H9 (cell line): ENCODE data around the gene ARHGEF10L. TPM values are rescaled to one million over a fixed set of nuclear protein-coding genes. Genes with fewer than 3 reads are reported as not detected.

ENCODE experiments used
- DNase-seq: peaks from one replicate; pipeline ENCODE4 v3.0.0-alpha.2; 2017
- H2AFZ ChIP-seq: one replicate; pipeline ENCODE4 v1.6.1; 2013; ENCODE audit warnings: mild to moderate bottlenecking, low read length, control low read depth, moderate library complexity
- H2AK5ac ChIP-seq: 2 replicates; pipeline ENCODE4 v1.6.1; 2013; ENCODE audit warnings: low read length, control low read depth, mixed read lengths; ENCODE audit not compliant: insufficient read length
- H2BK120ac ChIP-seq: one replicate; pipeline ENCODE4 v1.6.1; 2013; ENCODE audit warnings: low read depth, mild to moderate bottlenecking, low read length, control low read depth, inconsistent platforms; ENCODE audit not compliant: poor library complexity, severe bottlenecking
- H2BK12ac ChIP-seq: 2 replicates; pipeline ENCODE4 v1.6.1; 2013; ENCODE audit warnings: low read length, control low read depth, mixed read lengths, low read depth; ENCODE audit not compliant: insufficient read length
- H2BK15ac ChIP-seq: 2 replicates; pipeline ENCODE4 v1.6.1; 2013; ENCODE audit warnings: low read depth, low read length, control low read depth
- H2BK20ac ChIP-seq: one replicate; pipeline ENCODE4 v1.6.1; 2013; ENCODE audit warnings: low read depth, mild to moderate bottlenecking, low read length, control low read depth, inconsistent platforms; ENCODE audit not compliant: poor library complexity, severe bottlenecking
- H2BK5ac ChIP-seq: 2 replicates; pipeline ENCODE4 v1.6.1; 2013; ENCODE audit warnings: low read length, control low read depth, mixed read lengths; ENCODE audit not compliant: insufficient read length
- H3K14ac ChIP-seq: 2 replicates; pipeline ENCODE4 v1.6.1; 2013; ENCODE audit warnings: low read length, control low read depth; ENCODE audit not compliant: insufficient read depth
- H3K18ac ChIP-seq: 2 replicates; pipeline ENCODE4 v1.6.1; 2013; ENCODE audit warnings: low read depth, mild to moderate bottlenecking, mixed read lengths, low read length, control low read depth; ENCODE audit not compliant: insufficient read length
- H3K23ac ChIP-seq: 2 replicates; pipeline ENCODE4 v1.6.1; 2013; ENCODE audit warnings: low read length, control low read depth, mixed read lengths, low read depth; ENCODE audit not compliant: insufficient read length
- H3K23me2 ChIP-seq: 2 replicates; pipeline ENCODE4 v1.6.1; 2013; ENCODE audit warnings: low read depth, mild to moderate bottlenecking, mixed read lengths, low read length, control low read depth; ENCODE audit not compliant: insufficient read length, poor library complexity, severe bottlenecking
- H3K27ac ChIP-seq: 2 replicates; pipeline ENCODE4 v1.5.1; 2013; ENCODE audit warnings: low read length, control low read depth, mixed read lengths, low read depth; ENCODE audit not compliant: insufficient read length
- H3K27me3 ChIP-seq: 2 replicates; pipeline ENCODE4 v1.6.1; 2013; ENCODE audit warnings: low read length, control low read depth, inconsistent platforms; ENCODE audit not compliant: insufficient read depth
- H3K4ac ChIP-seq: 2 replicates; pipeline ENCODE4 v1.6.1; 2013; ENCODE audit warnings: low read depth, mild to moderate bottlenecking, control low read depth, inconsistent platforms, low read length, moderate library complexity
- H3K4me1 ChIP-seq: 2 replicates; pipeline ENCODE4 v1.6.1; 2013; ENCODE audit warnings: low read length, control low read depth, inconsistent platforms; ENCODE audit not compliant: insufficient read depth
- H3K4me2 ChIP-seq: 2 replicates; pipeline ENCODE4 v1.6.1; 2013; ENCODE audit warnings: low read length, control low read depth, mixed read lengths; ENCODE audit not compliant: insufficient read length, insufficient read depth
- H3K56ac ChIP-seq: 2 replicates; pipeline ENCODE4 v1.6.1; 2013; ENCODE audit warnings: low read depth, mild to moderate bottlenecking, mixed read lengths, low read length, control low read depth; ENCODE audit not compliant: insufficient read length
- H3K79me1 ChIP-seq: 2 replicates; pipeline ENCODE4 v1.6.1; 2013; ENCODE audit warnings: low read depth, mild to moderate bottlenecking, moderate library complexity, low read length, control low read depth, inconsistent platforms; ENCODE audit not compliant: insufficient read depth, poor library complexity, severe bottlenecking
- H3K79me2 ChIP-seq: 2 replicates; pipeline ENCODE4 v1.6.1; 2013; ENCODE audit warnings: low read length, control low read depth, inconsistent platforms; ENCODE audit not compliant: insufficient read depth
- H3K9ac ChIP-seq: 2 replicates; pipeline ENCODE4 v1.6.1; 2013; ENCODE audit warnings: low read length, control low read depth, mixed read lengths; ENCODE audit not compliant: insufficient read length; ENCODE audit errors: extremely low read depth
- H3K9me3 ChIP-seq: one replicate; pipeline ENCODE4 v1.6.1; 2013; ENCODE audit warnings: low read depth, low read length, inconsistent platforms; ENCODE audit not compliant: control insufficient read depth
- H3T11ph ChIP-seq: one replicate; pipeline ENCODE4 v1.6.1; 2013; ENCODE audit warnings: mild to moderate bottlenecking, low read length, control low read depth, inconsistent platforms
- H4K20me1 ChIP-seq: one replicate; pipeline ENCODE4 v1.6.1; 2013; ENCODE audit not compliant: control insufficient read depth, insufficient read length, insufficient read depth
- H4K5ac ChIP-seq: 2 replicates; pipeline ENCODE4 v1.6.1; 2013; ENCODE audit warnings: low read depth, mild to moderate bottlenecking, mixed read lengths, low read length, control low read depth; ENCODE audit not compliant: insufficient read length
- H4K8ac ChIP-seq: replicated peaks from 2 replicates; pipeline ENCODE4 v1.6.1; 2013; ENCODE audit warnings: low read length, control low read depth, mixed read lengths, low read depth; ENCODE audit not compliant: insufficient read length
- H4K91ac ChIP-seq: 2 replicates; pipeline ENCODE4 v1.6.1; 2013; ENCODE audit warnings: low read depth, mild to moderate bottlenecking, moderate library complexity, mixed read lengths, low read length, control low read depth; ENCODE audit not compliant: insufficient read length
- H3K27ac Mint-ChIP-seq, 3 experiments: 2 replicates in 2 of 3; 3 replicates in 1 of 3; pipeline ENCODE4 v1.8.0; 2020 to 2021; ENCODE audit warnings: mixed read lengths in 3 of 3, mild to moderate bottlenecking in 1 of 3, moderate library complexity in 1 of 3
- H3K27me3 Mint-ChIP-seq: 2 replicates; pipeline ENCODE4 v1.8.0; 2021; ENCODE audit warnings: low read depth, mild to moderate bottlenecking, moderate library complexity, mixed read lengths
- H3K36me3 Mint-ChIP-seq, 3 experiments: 2 replicates in 2 of 3; 3 replicates in 1 of 3; pipeline ENCODE4 v1.8.0; 2020 to 2021; ENCODE audit warnings: low read depth in 3 of 3, mixed read lengths in 3 of 3; ENCODE audit not compliant: insufficient read depth in 1 of 3
- H3K4me1 Mint-ChIP-seq, 2 experiments: 2 replicates each; pipeline ENCODE4 v1.8.0; 2020; ENCODE audit warnings: mixed read lengths in 2 of 2
- H3K4me3 Mint-ChIP-seq, 2 experiments: 2 replicates in 1 of 2; 3 replicates in 1 of 2; pipeline ENCODE4 v1.8.0; 2020 to 2021; ENCODE audit warnings: mild to moderate bottlenecking in 2 of 2, mixed read lengths in 2 of 2, moderate library complexity in 1 of 2
- H3K9me3 Mint-ChIP-seq, 2 experiments: 2 replicates in 1 of 2; 3 replicates in 1 of 2; pipeline ENCODE4 v1.8.0; 2020; ENCODE audit warnings: mild to moderate bottlenecking in 2 of 2, mixed read lengths in 2 of 2, moderate library complexity in 1 of 2
- WGBS: extraction: QIAGEN DNeasy Blood & Tissue Kit; methylation state at CpG from one replicate; pipeline ENCODE4 v1.1.7; 2013; ENCODE audit warnings: missing lambda C conversion rate, low lambda C conversion rate, mixed read lengths; ENCODE audit not compliant: insufficient read length; ENCODE audit errors: extremely low coverage; 5-methylcytosine and 5-hydroxymethylcytosine counted together
- total RNA-seq: library from RNA; stranded (reverse); gene quantifications from 2 replicates; pipeline ENCODE4 v1.2.1, GENCODE V29; 2021
- TF ChIP-seq, protein P1 (sequence below): fragments of 200-600 bp; sonication (generic); conservative IDR thresholded peaks from 3 replicates; pipeline ENCODE4 v1.8.0; 2021; ENCODE audit warnings: antibody characterized with exemption, mild to moderate bottlenecking

The ARHGEF10L gene
- total RNA-seq, 1 experiment from 2014 or later = 20.2 TPM

DNA sequence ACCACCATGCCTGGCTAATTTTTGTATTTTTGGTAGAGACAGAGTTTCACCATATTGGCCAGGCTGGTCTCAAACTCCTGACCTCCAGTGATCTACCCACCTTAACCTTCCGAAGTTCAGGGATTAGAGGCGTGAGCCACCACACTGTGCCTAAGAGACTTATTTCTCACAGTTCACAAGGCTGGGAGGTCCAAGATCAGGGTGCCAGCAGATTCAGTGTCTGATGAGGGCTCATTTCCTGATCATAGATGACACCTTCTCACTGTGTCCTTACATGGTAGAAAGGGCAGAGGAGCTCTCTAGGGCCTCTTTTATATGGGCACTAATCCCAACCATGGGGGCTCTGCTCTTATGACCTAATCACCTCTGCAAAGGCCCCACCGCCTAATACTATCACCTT is 58.8 kb downstream of the ARHGEF10L start:
- Histone ChIP-seq H3K23me2 (no peaks in the 10 kb centered on the region), H3K27me3 (no peaks in the 10 kb centered on the region), H3K14ac (no peak overlapping the region), H3K27ac (no peak overlapping the region), H3K18ac (no peak overlapping the region), H3K4me1 (no peaks in the 10 kb centered on the region; the same call in 1 of the 2 replicates), H2BK120ac (no peak overlapping the region), H3T11ph (no peak overlapping the region), H4K5ac (no peak overlapping the region), H3K79me2 (no peaks in the 10 kb centered on the region), H2AK5ac (no peak overlapping the region), H3K9ac (no peak overlapping the region), H3K9me3 (no peaks in the 10 kb centered on the region), H4K8ac (no peak overlapping the region), H3K4me2 (no peak overlapping the region), H3K23ac (no peak overlapping the region), H2BK15ac (no peak overlapping the region), H4K20me1 (no peaks in the 10 kb centered on the region), H2BK20ac (no peak overlapping the region), H2BK12ac (no peak overlapping the region), H2AFZ (no peak overlapping the region), H3K4ac (no peak overlapping the region), H4K91ac (no peak overlapping the region), H3K56ac (no peak overlapping the region), H3K79me1 (no peaks in the 10 kb centered on the region), H2BK5ac (no peak overlapping the region)
- no peak overlapping the region for H3K4me3 Mint-ChIP-seq
- H3K36me3 Mint-ChIP-seq = peaks cover 3 to 18% (median 10%) of the 10 kb centered on the region in 3 experiments; a peak in 6 of 7 replicates
- peak overlapping the region; percentile 18 to 61 (median 54); a peak in 1 of 7 replicates for H3K27ac Mint-ChIP-seq
- peaks cover 11 to 19% of the 10 kb centered on the region in 2 experiments for H3K4me1 Mint-ChIP-seq
- H3K9me3 Mint-ChIP-seq = no peaks in the 10 kb centered on the region
- TF ChIP-seq, protein P1, sequence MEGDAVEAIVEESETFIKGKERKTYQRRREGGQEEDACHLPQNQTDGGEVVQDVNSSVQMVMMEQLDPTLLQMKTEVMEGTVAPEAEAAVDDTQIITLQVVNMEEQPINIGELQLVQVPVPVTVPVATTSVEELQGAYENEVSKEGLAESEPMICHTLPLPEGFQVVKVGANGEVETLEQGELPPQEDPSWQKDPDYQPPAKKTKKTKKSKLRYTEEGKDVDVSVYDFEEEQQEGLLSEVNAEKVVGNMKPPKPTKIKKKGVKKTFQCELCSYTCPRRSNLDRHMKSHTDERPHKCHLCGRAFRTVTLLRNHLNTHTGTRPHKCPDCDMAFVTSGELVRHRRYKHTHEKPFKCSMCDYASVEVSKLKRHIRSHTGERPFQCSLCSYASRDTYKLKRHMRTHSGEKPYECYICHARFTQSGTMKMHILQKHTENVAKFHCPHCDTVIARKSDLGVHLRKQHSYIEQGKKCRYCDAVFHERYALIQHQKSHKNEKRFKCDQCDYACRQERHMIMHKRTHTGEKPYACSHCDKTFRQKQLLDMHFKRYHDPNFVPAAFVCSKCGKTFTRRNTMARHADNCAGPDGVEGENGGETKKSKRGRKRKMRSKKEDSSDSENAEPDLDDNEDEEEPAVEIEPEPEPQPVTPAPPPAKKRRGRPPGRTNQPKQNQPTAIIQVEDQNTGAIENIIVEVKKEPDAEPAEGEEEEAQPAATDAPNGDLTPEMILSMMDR = no peak
- WGBS = no CpG with 5 or more reads among the region's 3 CpGs
- no peak for DNase-seq
- no peaks in the 10 kb centered on the region for H3K27me3 Mint-ChIP-seq
